ENCODE data around the gene AAMP.

Gene AAMP

DNA sequence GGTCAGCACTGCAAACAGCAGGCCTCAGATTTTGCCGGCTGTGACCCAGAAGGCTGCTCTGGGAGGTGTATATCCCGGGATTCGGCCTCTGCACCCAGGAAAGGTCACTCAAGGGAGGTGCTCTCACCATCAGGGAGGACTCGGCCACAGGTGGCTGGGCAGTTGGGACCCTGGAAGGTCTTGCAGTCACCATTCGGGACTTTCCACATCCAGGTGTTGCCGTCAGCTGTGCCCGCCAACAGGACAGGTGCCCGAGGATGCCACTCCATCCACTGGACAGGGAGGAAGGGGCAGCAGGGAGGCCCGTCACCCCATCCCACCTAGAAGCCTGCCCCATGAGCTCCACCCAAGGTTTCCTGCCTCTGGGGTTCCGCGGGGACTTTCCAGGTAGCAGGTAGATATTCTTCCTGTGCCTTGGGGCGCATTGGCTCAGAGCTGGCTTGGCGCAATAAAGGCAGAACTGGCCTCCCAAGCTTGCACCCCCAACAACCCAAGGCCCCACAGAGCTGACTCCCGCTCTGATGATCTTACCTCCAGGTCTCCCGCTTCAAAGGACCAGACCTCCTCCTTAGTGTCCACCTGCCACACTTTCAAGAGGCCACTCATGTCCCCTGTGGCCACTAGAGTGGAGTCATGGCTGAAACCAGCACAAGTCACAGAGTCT lies 3.5 kb downstream of the AAMP start:
- H3K18ac ChIP-seq (ENCODE audit: low read length) = no peak overlapping the region
- no peaks in the 10 kb centered on the region for H3K9me3 ChIP-seq (ENCODE audit: insufficient read depth, low read depth, low read length)
- H2BK120ac ChIP-seq (ENCODE audit: insufficient read depth, low read length, poor library complexity) = no peak overlapping the region
- no peak overlapping the region for H3K27ac ChIP-seq (ENCODE audit: low read depth, low read length)
- no peak overlapping the region for H3K4ac ChIP-seq (ENCODE audit: low read depth, low read length)
- H4K8ac ChIP-seq (ENCODE audit: low read depth, low read length) = no peak overlapping the region
- no peak overlapping the region for H3K4me3 ChIP-seq (ENCODE audit: low read depth, low read length)
- H2BK5ac ChIP-seq (ENCODE audit: low read depth, low read length, poor library complexity) = no peak overlapping the region
- no peak for DNase-seq
- no peak overlapping the region for H3K14ac ChIP-seq (ENCODE audit: low read length)
- H3K23ac ChIP-seq (ENCODE audit: low read length) = no peak overlapping the region
- no peak overlapping the region for H2BK12ac ChIP-seq (ENCODE audit: low read length)
- H3K79me2 ChIP-seq (ENCODE audit: control insufficient read depth, insufficient read depth, low read length, poor library complexity) = peaks cover 9% of the 10 kb centered on the region
- peaks cover 5 to 13% of the 10 kb centered on the region in 2 experiments for H3K4me1 ChIP-seq (ENCODE audit: control insufficient read depth in 1 of 2, insufficient read depth in 2 of 2, low read length in 2 of 2)
- peaks cover 6% of the 10 kb centered on the region for H3K79me1 ChIP-seq (ENCODE audit: low read length)
- H3K36me3 ChIP-seq (ENCODE audit: control insufficient read depth in 1 of 2, insufficient read depth in 2 of 2, low read length in 2 of 2) = peaks cover 47 to 49% of the 10 kb centered on the region in 2 experiments
- no peak overlapping the region for H2AFZ ChIP-seq (ENCODE audit: insufficient read depth, low read length, poor library complexity)
- H3K27me3 ChIP-seq (ENCODE audit: insufficient read depth, low read length) = no peaks in the 10 kb centered on the region
- no peak overlapping the region for H3K9ac ChIP-seq (ENCODE audit: low read length)
- WGBS (ENCODE audit: extremely low coverage, insufficient coverage, insufficient read length) = no CpG with 5 or more reads among the region's 15 CpGs
- no peak overlapping the region for H4K12ac ChIP-seq (ENCODE audit: low read depth, low read length)
- H2AK5ac ChIP-seq (ENCODE audit: low read length) = no peak overlapping the region
- no peak overlapping the region for H3K4me2 ChIP-seq (ENCODE audit: low read length)
- H4K91ac ChIP-seq (ENCODE audit: low read depth, low read length) = no peak overlapping the region

- no peak overlapping the region for H4K12ac ChIP-seq (ENCODE audit: low read depth, low read length)
- H2BK12ac ChIP-seq (ENCODE audit: low read length) = no peak overlapping the region
- no peak overlapping the region for H2BK120ac ChIP-seq (ENCODE audit: insufficient read depth, low read length, poor library complexity)
- H3K9me3 ChIP-seq (ENCODE audit: insufficient read depth, low read depth, low read length) = no peaks in the 10 kb centered on the region
- WGBS (ENCODE audit: extremely low coverage, insufficient coverage, insufficient read length) = no CpG with 5 or more reads among the region's 8 CpGs
- H3K4me1 ChIP-seq (ENCODE audit: control insufficient read depth in 1 of 2, insufficient read depth in 2 of 2, low read length in 2 of 2) = peaks cover 3 to 15% of the 10 kb centered on the region in 2 experiments
- no peak overlapping the region for H3K4ac ChIP-seq (ENCODE audit: low read depth, low read length)
- H3K14ac ChIP-seq (ENCODE audit: low read length) = no peak overlapping the region
- H2BK5ac ChIP-seq (ENCODE audit: low read depth, low read length, poor library complexity) = no peak overlapping the region
- peaks cover 47 to 49% of the 10 kb centered on the region in 2 experiments for H3K36me3 ChIP-seq (ENCODE audit: control insufficient read depth in 1 of 2, insufficient read depth in 2 of 2, low read length in 2 of 2)
- no peak overlapping the region for H2AFZ ChIP-seq (ENCODE audit: insufficient read depth, low read length, poor library complexity)
- H3K79me1 ChIP-seq (ENCODE audit: low read length) = peaks cover 6% of the 10 kb centered on the region
- no peak for DNase-seq
- H3K4me3 ChIP-seq (ENCODE audit: low read depth, low read length) = no peak overlapping the region
- H3K9ac ChIP-seq (ENCODE audit: low read length) = no peak overlapping the region
- H4K91ac ChIP-seq (ENCODE audit: low read depth, low read length) = no peak overlapping the region
- no peak overlapping the region for H3K27ac ChIP-seq (ENCODE audit: low read depth, low read length)
- no peak overlapping the region for H4K8ac ChIP-seq (ENCODE audit: low read depth, low read length)
- no peak overlapping the region for H2AK5ac ChIP-seq (ENCODE audit: low read length)
- no peak overlapping the region for H3K18ac ChIP-seq (ENCODE audit: low read length)
- no peak overlapping the region for H3K4me2 ChIP-seq (ENCODE audit: low read length)
- no peaks in the 10 kb centered on the region for H3K27me3 ChIP-seq (ENCODE audit: insufficient read depth, low read length)
- no peak overlapping the region for H3K23ac ChIP-seq (ENCODE audit: low read length)
- H3K79me2 ChIP-seq (ENCODE audit: control insufficient read depth, insufficient read depth, low read length, poor library complexity) = peaks cover 9% of the 10 kb centered on the region
These were observed 4.3 kb downstream of the AAMP start for GRCh38 chr2:218265626-218266025.

- no CpG with 5 or more reads among the region's 22 CpGs for WGBS (ENCODE audit: extremely low coverage, insufficient coverage, insufficient read length)
- Histone ChIP-seq H3K27ac (ENCODE audit: low read depth, low read length) (no peak overlapping the region), H2BK5ac (ENCODE audit: low read depth, low read length, poor library complexity) (no peak overlapping the region), H3K23ac (ENCODE audit: low read length) (no peak overlapping the region), H3K4me1 (ENCODE audit: control insufficient read depth in 1 of 2, insufficient read depth in 2 of 2, low read length in 2 of 2) (peaks cover 9 to 22% of the 10 kb centered on the region in 2 experiments), H3K18ac (ENCODE audit: low read length) (no peak overlapping the region), H3K14ac (ENCODE audit: low read length) (no peak overlapping the region), H3K79me2 (ENCODE audit: control insufficient read depth, insufficient read depth, low read length, poor library complexity) (peaks cover 8% of the 10 kb centered on the region), H3K4me3 (ENCODE audit: low read depth, low read length) (no peak overlapping the region), H4K12ac (ENCODE audit: low read depth, low read length) (no peak overlapping the region), H3K79me1 (ENCODE audit: low read length) (peaks cover 3% of the 10 kb centered on the region), H2AK5ac (ENCODE audit: low read length) (no peak overlapping the region), H3K27me3 (ENCODE audit: insufficient read depth, low read length) (no peaks in the 10 kb centered on the region), H2BK12ac (ENCODE audit: low read length) (no peak overlapping the region), H4K91ac (ENCODE audit: low read depth, low read length) (no peak overlapping the region), H3K4me2 (ENCODE audit: low read length) (no peak overlapping the region), H4K8ac (ENCODE audit: low read depth, low read length) (no peak overlapping the region), H3K36me3 (ENCODE audit: control insufficient read depth in 1 of 2, insufficient read depth in 2 of 2, low read length in 2 of 2) (peaks cover 47 to 49% of the 10 kb centered on the region in 2 experiments), H2AFZ (ENCODE audit: insufficient read depth, low read length, poor library complexity) (no peak overlapping the region), H3K9ac (ENCODE audit: low read length) (no peak overlapping the region), H3K9me3 (ENCODE audit: insufficient read depth, low read depth, low read length) (no peaks in the 10 kb centered on the region), H2BK120ac (ENCODE audit: insufficient read depth, low read length, poor library complexity) (no peak overlapping the region), H3K4ac (ENCODE audit: low read depth, low read length) (no peak overlapping the region)
- no peak for DNase-seq
These were observed 5.0 kb downstream of the AAMP start for GRCh38 chr2:218264773-218265561.

DNA sequence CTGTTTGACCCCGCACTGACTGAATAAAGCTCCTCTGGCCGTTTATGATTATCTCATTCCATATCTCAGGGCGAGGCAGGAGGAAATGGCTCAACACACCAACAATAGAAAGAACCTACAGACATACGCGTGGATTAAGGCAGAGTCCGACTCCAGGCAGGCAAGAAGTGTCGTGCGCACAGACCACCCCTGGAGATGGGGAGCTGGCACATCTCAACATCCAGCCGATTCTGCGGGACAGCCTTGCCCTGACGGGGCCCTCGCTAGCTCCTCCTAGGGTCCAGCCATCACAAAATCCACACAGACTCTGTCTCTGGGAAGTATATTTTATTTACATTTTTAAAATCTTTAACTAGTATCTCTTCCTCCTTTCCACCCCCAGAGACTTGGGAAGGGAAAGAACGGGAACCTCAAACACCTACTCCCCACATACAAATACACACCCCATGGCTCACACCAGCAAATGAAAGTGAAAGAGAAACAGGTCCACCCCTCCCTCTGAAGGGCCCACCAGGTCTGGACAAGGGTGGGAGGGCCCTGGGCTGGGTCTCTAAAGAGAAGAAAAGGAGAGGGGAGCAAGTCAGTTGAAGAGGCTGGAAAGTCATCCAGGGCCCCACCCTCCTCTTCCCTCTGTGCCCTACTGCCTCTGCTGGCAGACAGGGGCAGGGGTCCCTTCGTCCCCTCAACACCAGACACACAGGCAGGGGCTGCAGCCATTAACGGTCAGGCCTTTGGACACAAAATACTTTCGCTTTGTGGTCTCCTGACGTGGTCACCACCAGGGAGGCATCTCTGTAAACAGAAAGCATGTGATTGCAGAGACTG lies 5.9 kb downstream of the AAMP start:
- Histone ChIP-seq H4K91ac (ENCODE audit: low read depth, low read length) (no peak overlapping the region), H2BK5ac (ENCODE audit: low read depth, low read length, poor library complexity) (no peak overlapping the region), H3K18ac (ENCODE audit: low read length) (no peak overlapping the region), H3K27me3 (ENCODE audit: insufficient read depth, low read length) (no peaks in the 10 kb centered on the region), H3K4me2 (ENCODE audit: low read length) (no peak overlapping the region), H3K9me3 (ENCODE audit: insufficient read depth, low read depth, low read length) (no peaks in the 10 kb centered on the region), H2BK12ac (ENCODE audit: low read length) (no peak overlapping the region), H3K9ac (ENCODE audit: low read length) (no peak overlapping the region), H3K4ac (ENCODE audit: low read depth, low read length) (no peak overlapping the region), H2AK5ac (ENCODE audit: low read length) (no peak overlapping the region), H3K4me3 (ENCODE audit: low read depth, low read length) (no peak overlapping the region), H3K79me2 (ENCODE audit: control insufficient read depth, insufficient read depth, low read length, poor library complexity) (no peaks in the 10 kb centered on the region), H3K79me1 (ENCODE audit: low read length) (peaks cover 6% of the 10 kb centered on the region), H4K12ac (ENCODE audit: low read depth, low read length) (no peak overlapping the region), H3K27ac (ENCODE audit: low read depth, low read length) (no peak overlapping the region), H3K36me3 (ENCODE audit: control insufficient read depth in 1 of 2, insufficient read depth in 2 of 2, low read length in 2 of 2) (peaks cover 47 to 49% of the 10 kb centered on the region in 2 experiments), H3K4me1 (ENCODE audit: control insufficient read depth in 1 of 2, insufficient read depth in 2 of 2, low read length in 2 of 2) (peaks cover 15 to 26% of the 10 kb centered on the region in 2 experiments), H2AFZ (ENCODE audit: insufficient read depth, low read length, poor library complexity) (no peak overlapping the region), H4K8ac (ENCODE audit: low read depth, low read length) (no peak overlapping the region), H2BK120ac (ENCODE audit: insufficient read depth, low read length, poor library complexity) (no peak overlapping the region), H3K23ac (ENCODE audit: low read length) (no peak overlapping the region), H3K14ac (ENCODE audit: low read length) (no peak overlapping the region)
- WGBS (ENCODE audit: extremely low coverage, insufficient coverage, insufficient read length) = no CpG with 5 or more reads among the region's 17 CpGs
- no peak for DNase-seq

All from trophoblast cell (in vitro differentiated cells and primary cell).